NCI-H510A (cell line): Measurements from ENCODE around the gene NECTIN3.
A peak's percentile ranks its signal among the peaks of the same experiment; 100 is the strongest.

Experiments
- DNase-seq: peaks from one replicate; lab custom pipeline; 2025; lab: John Stamatoyannopoulos, UW

Gene NECTIN3

GRCh38 chr3:111071257-111072030, at the start of gene NECTIN3:
NECTIN3 (plus strand) TSS chr3:111071816; CDS start chr3:111072018, 202 bp downstream.
- DNase-seq, result peak; percentile 73

DNA sequence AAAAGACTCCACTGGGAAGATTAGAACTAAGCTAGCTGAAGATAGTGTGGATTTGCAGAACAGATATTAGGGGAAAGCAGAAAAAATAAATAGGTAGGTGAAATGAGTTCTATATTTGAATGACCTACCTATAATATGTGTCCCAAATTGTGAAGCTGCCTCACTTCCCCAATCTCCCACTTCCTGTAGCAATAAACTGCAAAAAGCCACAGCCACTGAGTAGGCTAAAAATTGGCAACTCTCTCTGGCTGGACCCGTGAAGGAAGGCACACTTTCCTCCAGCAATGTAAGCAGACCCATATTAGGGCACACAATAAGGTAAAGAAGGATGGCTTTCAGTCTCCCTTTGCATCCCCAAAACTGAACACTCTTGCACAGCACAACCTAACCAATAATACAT, 43.7 kb upstream of the NECTIN3 start:
- DNase-seq, result no peak

DNA sequence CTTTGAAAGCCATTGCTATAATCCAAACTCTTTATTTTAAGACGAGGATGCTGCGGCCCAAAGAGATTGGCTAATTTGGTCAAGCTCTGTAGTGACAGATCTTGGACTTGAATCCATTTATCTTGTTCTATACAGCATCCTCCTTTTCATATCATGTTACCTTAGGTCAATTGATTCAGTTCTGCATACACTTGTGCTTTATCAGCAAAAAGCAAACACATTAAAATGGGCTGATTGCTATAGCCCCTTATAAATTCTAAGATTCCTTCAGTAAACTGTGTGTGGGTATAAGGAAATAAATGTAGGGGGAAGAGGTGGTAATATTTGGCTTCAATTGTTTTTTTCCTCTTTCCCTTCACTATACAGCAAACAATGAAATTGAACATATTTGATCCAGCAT, 40.1 kb upstream of the NECTIN3 start:
- no peak for DNase-seq

GRCh38 chr3:111032677-111033076, 38.9 kb upstream of the NECTIN3 start:
- DNase-seq, result no peak

DNA sequence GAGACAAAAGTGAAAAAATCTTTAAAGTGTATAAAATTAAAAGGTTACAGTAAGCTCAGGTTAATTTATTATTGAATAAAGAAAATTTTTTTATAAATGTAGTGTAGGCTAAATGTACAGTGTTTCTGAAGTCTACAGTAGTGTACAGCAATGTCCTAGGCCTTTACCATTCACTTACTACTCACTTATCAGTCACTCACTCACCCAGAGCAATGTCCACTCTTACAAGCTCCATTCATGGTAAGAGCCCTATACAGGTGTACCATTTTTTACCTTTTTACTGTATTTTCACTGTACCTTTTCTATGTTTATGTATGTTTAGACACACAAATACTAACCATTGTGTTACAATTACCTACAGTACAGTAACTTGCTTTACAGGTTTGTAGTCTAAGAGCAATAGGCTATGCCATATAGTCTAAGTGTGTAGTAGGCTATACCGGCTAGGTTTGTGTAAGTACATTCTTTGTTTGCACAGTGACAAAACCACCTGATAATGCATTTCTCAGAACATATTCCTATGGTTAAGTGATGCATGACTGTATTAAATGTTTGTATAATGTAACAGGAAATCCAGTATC, 38.1 kb upstream of the NECTIN3 start:
- DNase-seq, result no peak

- no peak for DNase-seq
These were observed 36.3 kb upstream of the NECTIN3 start for GRCh38 chr3:111035316-111035715.

- no peak for DNase-seq
These were observed 35.7 kb upstream of the NECTIN3 start for GRCh38 chr3:111035902-111036301.

DNA sequence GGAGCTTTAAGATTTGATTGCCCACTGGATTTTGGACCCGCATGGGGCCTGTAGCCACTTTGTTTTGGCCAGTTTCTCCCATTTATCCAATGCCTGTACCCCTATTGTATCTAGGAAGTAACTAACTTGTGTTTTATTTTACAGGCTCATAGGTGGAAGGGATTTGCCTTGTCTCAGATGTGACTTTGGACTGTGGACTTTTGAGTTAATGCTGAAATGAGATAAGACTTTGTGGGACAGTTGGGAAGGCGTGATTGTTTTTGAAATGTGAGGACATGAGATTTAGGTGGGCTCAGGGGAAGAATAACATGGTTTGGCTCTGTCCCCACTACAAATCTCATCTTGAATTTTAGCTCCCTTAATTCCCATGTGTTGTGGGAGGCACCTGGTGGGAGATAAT, 30.7 kb upstream of the NECTIN3 start:
- DNase-seq, result no peak

DNA sequence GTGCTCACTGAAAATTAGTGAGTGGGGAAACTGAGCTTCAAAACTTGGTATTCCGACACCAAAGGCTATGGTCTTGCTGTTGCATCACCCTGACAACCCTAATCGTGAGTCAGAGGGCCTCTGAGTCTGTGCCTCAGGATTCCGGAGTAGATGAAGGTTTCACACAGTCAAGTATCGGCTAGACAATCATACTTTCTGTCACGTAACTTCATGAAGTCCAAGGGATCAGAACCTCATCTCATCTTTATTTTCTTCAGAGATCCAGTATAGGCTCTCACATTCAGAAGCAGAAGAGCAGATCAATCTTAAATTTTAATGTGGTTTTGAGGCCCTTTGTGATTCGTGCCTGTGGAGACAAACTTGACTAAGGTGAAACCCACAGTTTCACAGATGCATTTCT, 26.1 kb upstream of the NECTIN3 start:
- no peak for DNase-seq

GRCh38 chr3:111047042-111047441, 24.6 kb upstream of the NECTIN3 start:
- no peak for DNase-seq

DNA sequence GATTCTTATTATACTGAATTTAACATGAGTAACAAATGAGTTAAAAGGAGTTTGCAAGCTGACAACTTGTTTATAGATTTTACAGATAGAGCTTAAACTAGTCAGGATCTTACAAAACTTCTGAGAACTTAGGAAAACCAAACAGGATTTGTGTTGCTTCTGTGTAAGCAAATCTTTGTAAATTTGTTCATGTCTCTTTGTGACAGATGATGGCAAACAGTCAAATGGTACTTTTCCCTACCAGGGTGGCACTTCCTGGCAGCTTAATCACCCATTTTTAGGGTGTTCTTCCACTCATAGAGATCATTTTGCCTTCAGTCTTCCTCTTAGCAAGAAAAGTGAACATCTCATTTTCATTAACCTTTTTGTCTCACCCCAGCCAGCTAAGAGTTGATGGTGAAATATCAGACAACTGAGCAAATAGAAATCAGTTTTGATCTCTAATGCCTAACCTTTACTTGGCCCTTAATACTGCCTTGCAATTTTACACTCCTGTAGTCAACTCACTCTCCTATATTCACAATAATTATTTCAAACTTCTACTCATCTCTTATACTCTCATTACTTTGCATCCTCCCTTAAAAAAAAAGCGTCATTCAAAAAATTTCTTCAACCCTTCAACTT, 23.7 kb upstream of the NECTIN3 start:
- no peak for DNase-seq

DNA sequence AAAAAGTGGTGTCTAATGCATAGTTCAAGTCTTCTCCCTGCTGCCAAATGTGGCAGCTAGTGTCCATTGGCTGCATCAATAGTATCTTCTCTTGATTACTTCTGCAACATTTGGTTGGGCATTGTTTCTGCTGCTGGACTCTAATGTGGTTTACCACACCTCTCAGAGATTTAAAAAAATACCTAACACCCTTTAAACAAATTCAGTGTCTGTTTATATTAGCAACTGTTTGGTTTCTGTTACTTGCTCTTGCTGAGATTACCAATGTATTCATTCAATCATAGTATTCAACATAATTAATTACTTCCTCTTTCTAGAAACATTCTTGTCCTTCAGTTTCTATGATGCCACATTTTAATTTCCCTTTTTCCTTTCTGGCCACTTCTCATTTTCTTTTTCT, 20.3 kb upstream of the NECTIN3 start:
- no peak for DNase-seq

DNA sequence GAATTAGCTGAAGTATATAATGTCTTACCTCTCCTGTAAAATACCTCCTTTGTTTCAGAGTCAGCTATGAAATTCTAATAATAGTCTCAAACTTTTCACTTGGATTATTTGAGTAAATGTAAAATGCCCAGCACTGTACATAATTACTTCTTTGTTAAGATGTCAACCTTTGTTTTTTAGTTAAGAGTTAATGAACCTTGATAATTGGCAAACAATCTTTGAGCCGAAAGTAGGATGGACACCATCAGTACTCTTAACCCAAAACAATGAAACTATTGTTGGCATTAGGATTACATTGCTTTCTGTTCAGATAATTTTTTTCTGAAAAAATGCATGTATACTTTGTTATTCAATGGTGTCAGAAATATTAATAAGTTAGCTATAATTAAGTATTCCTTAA, 3.0 kb upstream of the NECTIN3 start:
- no peak for DNase-seq

DNA sequence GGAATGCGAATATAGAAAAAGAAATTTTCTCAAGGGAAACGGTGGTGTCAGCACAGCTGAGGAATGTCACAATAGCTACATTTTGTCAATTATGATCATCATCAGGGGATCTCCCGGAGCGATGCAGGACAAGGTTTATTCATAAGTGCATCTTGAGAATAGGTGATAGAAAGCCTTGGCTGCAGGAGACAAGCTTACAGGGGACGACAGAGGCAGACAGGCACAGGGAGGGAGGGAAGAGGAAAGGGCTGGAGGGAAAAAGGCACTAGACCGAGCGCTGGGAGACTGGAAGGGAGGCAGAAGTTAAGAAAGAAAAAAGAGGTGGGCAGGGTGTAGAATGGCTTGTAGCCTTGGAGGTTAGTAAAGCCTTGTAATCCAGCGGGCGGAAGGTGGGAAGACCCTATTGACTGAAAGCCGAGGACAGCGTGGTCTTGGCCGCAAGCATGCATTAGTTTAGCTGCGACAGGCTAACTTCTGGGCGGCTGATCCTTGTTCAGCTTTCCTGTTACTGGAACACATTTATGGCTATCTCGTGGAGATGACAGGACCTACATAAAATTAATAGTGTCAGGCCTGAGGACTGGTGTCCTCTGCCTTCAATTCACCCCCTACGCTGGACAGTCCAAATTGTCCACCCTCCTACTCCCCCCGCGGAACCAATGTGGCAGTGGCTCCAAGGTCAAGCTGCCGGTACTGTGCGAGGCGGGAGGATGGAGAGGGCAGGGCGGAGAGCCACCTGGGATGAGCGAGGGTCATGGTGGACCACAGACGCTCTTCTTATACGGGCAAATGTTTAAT, 1.4 kb upstream of the NECTIN3 start:
- DNase-seq, result no peak

GRCh38 chr3:111070772-111071256, 802 bp upstream of the NECTIN3 start:
- DNase-seq, result peak; percentile 65

GRCh38 chr3:111072031-111072921, 660 bp downstream of the NECTIN3 start:
- no peak for DNase-seq

- no peak for DNase-seq
These were observed 1.6 kb downstream of the NECTIN3 start for GRCh38 chr3:111073218-111073617.

DNA sequence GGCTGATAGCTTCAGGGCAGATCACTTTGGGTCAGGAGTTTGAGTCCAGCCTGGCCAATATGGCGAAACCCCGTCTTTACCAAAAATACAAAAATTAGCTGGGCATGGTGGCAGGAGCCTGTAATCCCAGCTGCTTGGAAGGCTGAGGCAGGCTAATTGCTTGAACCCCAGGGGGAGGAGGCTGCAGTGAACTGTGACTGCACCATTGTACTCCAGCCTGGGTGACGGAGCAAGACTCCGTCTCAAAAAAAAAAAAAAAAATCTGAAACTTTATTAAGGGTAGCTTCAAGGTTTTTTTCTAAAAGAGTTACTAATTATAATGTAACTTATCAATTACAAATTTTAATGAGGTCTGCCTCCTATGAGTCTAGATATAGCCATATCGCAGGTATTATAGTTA, 5.1 kb downstream of the NECTIN3 start:
- DNase-seq, result no peak

GRCh38 chr3:111077369-111077768, 5.8 kb downstream of the NECTIN3 start:
- DNase-seq, result no peak

GRCh38 chr3:111080413-111080812, 8.8 kb downstream of the NECTIN3 start:
- no peak for DNase-seq

GRCh38 chr3:111081008-111081545, 9.5 kb downstream of the NECTIN3 start:
- DNase-seq, result no peak
